ENCODE data around the gene BOLL. TPM values are rescaled to one million over a fixed set of nuclear protein-coding genes. Genes with fewer than 3 reads are reported as not detected.
"Not testable (repeated sequence)": the region's sequence is repeated elsewhere in the genome, so short reads cannot be mapped to it uniquely, and the experiment has no call there.

BOLL gene
- total RNA-seq, 1 experiment from 2014 or later: not detected

- no peak for DNase-seq
- Histone ChIP-seq H2BK120ac (ENCODE audit: low read depth, low read length, poor library complexity, severe bottlenecking) (no peak overlapping the region), H3K4me2 (ENCODE audit: insufficient read depth, insufficient read length, low read length) (no peak overlapping the region), H3K23ac (ENCODE audit: insufficient read length, low read depth, low read length) (no peak overlapping the region), H3K14ac (ENCODE audit: insufficient read depth, low read length) (no peak overlapping the region), H3K79me2 (ENCODE audit: insufficient read depth, low read length) (no peaks in the 10 kb centered on the region), H2BK12ac (ENCODE audit: insufficient read length, low read depth, low read length) (no peak overlapping the region), H4K8ac (replicated peaks; ENCODE audit: insufficient read length, low read depth, low read length) (no peak overlapping the region), H4K20me1 (ENCODE audit: control insufficient read depth, insufficient read depth, insufficient read length) (no peaks in the 10 kb centered on the region), H3K27ac (ENCODE audit: insufficient read length, low read depth, low read length) (no peak overlapping the region), H3K4ac (ENCODE audit: low read depth, low read length) (no peak overlapping the region), H3K56ac (ENCODE audit: insufficient read length, low read depth, low read length) (no peak overlapping the region), H2BK20ac (ENCODE audit: low read depth, low read length, poor library complexity, severe bottlenecking) (no peak overlapping the region), H3K9ac (ENCODE audit: extremely low read depth, insufficient read length, low read length) (no peak overlapping the region), H2BK15ac (ENCODE audit: low read depth, low read length) (no peak overlapping the region), H3K23me2 (ENCODE audit: insufficient read length, low read depth, low read length, poor library complexity, severe bottlenecking) (no peaks in the 10 kb centered on the region), H3K9me3 (ENCODE audit: control insufficient read depth, low read depth, low read length) (no peaks in the 10 kb centered on the region), H3K18ac (ENCODE audit: insufficient read length, low read depth, low read length) (no peak overlapping the region), H4K5ac (ENCODE audit: insufficient read length, low read depth, low read length) (no peak overlapping the region), H3K4me1 (ENCODE audit: insufficient read depth, low read length) (no peaks in the 10 kb centered on the region), H2AK5ac (ENCODE audit: insufficient read length, low read length) (no peak overlapping the region), H2BK5ac (ENCODE audit: insufficient read length, low read length) (no peak overlapping the region), H3K79me1 (ENCODE audit: insufficient read depth, low read depth, low read length, poor library complexity, severe bottlenecking) (no peaks in the 10 kb centered on the region), H4K91ac (ENCODE audit: insufficient read length, low read depth, low read length) (no peak overlapping the region), H2AFZ (ENCODE audit: low read length) (no peak overlapping the region), H3T11ph (ENCODE audit: low read length) (no peak overlapping the region), H3K27me3 (ENCODE audit: insufficient read depth, low read length) (no peaks in the 10 kb centered on the region)
- H3K9me3 Mint-ChIP-seq: no peaks in the 10 kb centered on the region
- TF ChIP-seq CTCF (conservative IDR thresholded peaks at IDR 0.05): no peak
- no peaks in the 10 kb centered on the region for H3K4me1 Mint-ChIP-seq
- H3K27ac Mint-ChIP-seq: no peak overlapping the region
- no peaks in the 10 kb centered on the region for H3K36me3 Mint-ChIP-seq (ENCODE audit: insufficient read depth in 1 of 3, low read depth in 3 of 3)
- no peak overlapping the region for H3K4me3 Mint-ChIP-seq
- no peaks in the 10 kb centered on the region for H3K27me3 Mint-ChIP-seq (ENCODE audit: low read depth)
Observed at GRCh38 chr2:197740200-197740599, 44.9 kb downstream of the BOLL start.

GRCh38 chr2:197728555-197729544, 56.3 kb downstream of the BOLL start:
- WGBS (ENCODE audit: extremely low coverage, insufficient read length, low lambda C conversion rate): no CpG with 5 or more reads among the region's 32 CpGs
- H3T11ph ChIP-seq (ENCODE audit: low read length); DNase-seq; H4K8ac ChIP-seq (replicated peaks; ENCODE audit: insufficient read length, low read depth, low read length); H3K9me3 ChIP-seq (ENCODE audit: control insufficient read depth, low read depth, low read length); H2AK5ac ChIP-seq (ENCODE audit: insufficient read length, low read length); H3K56ac ChIP-seq (ENCODE audit: insufficient read length, low read depth, low read length); H3K79me1 ChIP-seq (ENCODE audit: insufficient read depth, low read depth, low read length, poor library complexity, severe bottlenecking); H3K79me2 ChIP-seq (ENCODE audit: insufficient read depth, low read length); H3K23ac ChIP-seq (ENCODE audit: insufficient read length, low read depth, low read length); H4K5ac ChIP-seq (ENCODE audit: insufficient read length, low read depth, low read length); H4K91ac ChIP-seq (ENCODE audit: insufficient read length, low read depth, low read length); H3K27me3 ChIP-seq (ENCODE audit: insufficient read depth, low read length); H4K20me1 ChIP-seq (ENCODE audit: control insufficient read depth, insufficient read depth, insufficient read length); H3K18ac ChIP-seq (ENCODE audit: insufficient read length, low read depth, low read length); H3K27ac ChIP-seq (ENCODE audit: insufficient read length, low read depth, low read length); H3K4me1 ChIP-seq (ENCODE audit: insufficient read depth, low read length); H2BK5ac ChIP-seq (ENCODE audit: insufficient read length, low read length); H3K4ac ChIP-seq (ENCODE audit: low read depth, low read length); H3K27me3 Mint-ChIP-seq (ENCODE audit: low read depth); H2BK15ac ChIP-seq (ENCODE audit: low read depth, low read length); H3K4me1 Mint-ChIP-seq; H3K14ac ChIP-seq (ENCODE audit: insufficient read depth, low read length); H2BK120ac ChIP-seq (ENCODE audit: low read depth, low read length, poor library complexity, severe bottlenecking); H3K23me2 ChIP-seq (ENCODE audit: insufficient read length, low read depth, low read length, poor library complexity, severe bottlenecking); H3K9ac ChIP-seq (ENCODE audit: extremely low read depth, insufficient read length, low read length); H3K4me2 ChIP-seq (ENCODE audit: insufficient read depth, insufficient read length, low read length); H2BK12ac ChIP-seq (ENCODE audit: insufficient read length, low read depth, low read length); H2AFZ ChIP-seq (ENCODE audit: low read length); H2BK20ac ChIP-seq (ENCODE audit: low read depth, low read length, poor library complexity, severe bottlenecking): not testable (repeated sequence)
- peaks cover 15 to 17% of the 10 kb centered on the region in 2 experiments for H3K9me3 Mint-ChIP-seq
- H3K27ac Mint-ChIP-seq: 0 out of 7 replicates have a peak overlapping the region, but pooled peaks of 1 of the 3 experiments have one; percentile 53
- H3K36me3 Mint-ChIP-seq (ENCODE audit: insufficient read depth in 1 of 3, low read depth in 3 of 3): peaks cover 9 to 10% (median 9%) of the 10 kb centered on the region in 3 experiments
- H3K4me3 Mint-ChIP-seq: peak overlapping the region in 1 of 2 experiments; percentile 18; a peak in 1 of 5 replicates

Data from H9 (cell line).